HG02981 (cell line): ENCODE results near the gene SMIM11.
A peak's percentile ranks its signal among the peaks of the same experiment; 100 is the strongest.

Experiments
- ATAC-seq: cut with Tn5 transposase; IDR thresholded peaks from one replicate; pipeline ENCODE4 v1.9.1; 2021; ENCODE audit warnings: mild to moderate bottlenecking, moderate library complexity; ENCODE audit not compliant: unreplicated experiment

Gene SMIM11

DNA sequence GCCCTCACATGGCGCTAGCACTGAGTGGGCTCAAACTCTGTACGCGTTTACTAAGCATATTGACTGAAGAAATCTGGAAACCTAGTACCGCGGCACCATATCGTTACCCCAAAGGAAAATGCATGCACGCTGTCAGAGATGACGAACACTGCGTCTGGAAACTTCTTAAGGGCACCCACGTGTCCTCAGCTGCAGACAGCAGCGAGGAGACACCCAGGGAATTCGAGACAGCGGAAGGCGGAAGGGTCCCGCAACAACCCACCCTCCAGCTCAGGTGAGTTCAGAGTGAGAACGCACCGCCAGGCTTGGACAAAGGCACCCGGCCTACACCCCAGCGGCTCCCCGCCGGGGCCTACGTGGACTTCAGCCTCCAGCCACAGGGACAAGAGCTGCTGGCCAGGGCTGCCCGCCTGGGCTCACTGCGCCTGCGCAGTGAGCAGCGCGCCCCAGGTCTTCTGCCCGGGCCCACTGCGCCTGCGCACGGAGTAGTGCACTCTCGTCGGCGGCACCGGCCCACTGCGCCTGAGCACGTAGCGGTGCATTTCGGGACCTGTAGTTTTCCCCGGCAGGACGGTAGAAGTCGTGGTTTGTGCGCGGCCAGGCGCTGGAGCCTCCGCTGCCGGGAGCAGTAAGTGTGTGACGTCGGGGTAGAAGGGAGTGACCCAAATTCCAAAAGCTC is at the start of gene SMIM11:
TSS of gene SMIM11 (plus strand) at position 568 of the 679 bp plus-strand sequence. CDS start 3,998 bp downstream, outside the sequence.
- ATAC-seq = peak; percentile 90

GRCh38 chr21:34330055-34330454 is 45.3 kb upstream of the SMIM11 start:
- no peak for ATAC-seq

- ATAC-seq = no peak
These were observed 43.6 kb upstream of the SMIM11 start for GRCh38 chr21:34331726-34332125.

- ATAC-seq = no peak
These were observed 43.0 kb upstream of the SMIM11 start for GRCh38 chr21:34332347-34332746.

GRCh38 chr21:34333121-34333739 is 42.1 kb upstream of the SMIM11 start:
- no peak for ATAC-seq

GRCh38 chr21:34335316-34335715 is 40.0 kb upstream of the SMIM11 start:
- no peak for ATAC-seq

DNA sequence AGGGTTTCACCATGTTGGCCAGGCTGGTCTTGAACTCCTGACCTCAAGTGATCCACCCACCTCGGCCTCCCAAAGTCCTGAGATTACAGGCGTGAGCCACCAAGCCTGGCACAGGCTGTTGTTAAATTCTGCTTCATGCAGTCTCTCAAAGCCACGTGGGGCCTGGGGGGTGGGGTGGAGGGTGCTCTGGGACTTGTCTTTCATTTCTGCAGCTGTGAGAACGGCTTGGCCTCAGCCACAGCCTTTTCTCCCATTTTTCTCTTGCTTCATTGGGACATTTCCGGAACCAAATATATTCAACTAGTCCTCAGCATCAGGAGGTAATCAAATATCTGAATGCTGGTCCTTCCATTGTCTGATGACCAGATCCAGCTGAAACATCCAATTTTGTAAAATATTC is 39.1 kb upstream of the SMIM11 start:
- ATAC-seq = no peak

DNA sequence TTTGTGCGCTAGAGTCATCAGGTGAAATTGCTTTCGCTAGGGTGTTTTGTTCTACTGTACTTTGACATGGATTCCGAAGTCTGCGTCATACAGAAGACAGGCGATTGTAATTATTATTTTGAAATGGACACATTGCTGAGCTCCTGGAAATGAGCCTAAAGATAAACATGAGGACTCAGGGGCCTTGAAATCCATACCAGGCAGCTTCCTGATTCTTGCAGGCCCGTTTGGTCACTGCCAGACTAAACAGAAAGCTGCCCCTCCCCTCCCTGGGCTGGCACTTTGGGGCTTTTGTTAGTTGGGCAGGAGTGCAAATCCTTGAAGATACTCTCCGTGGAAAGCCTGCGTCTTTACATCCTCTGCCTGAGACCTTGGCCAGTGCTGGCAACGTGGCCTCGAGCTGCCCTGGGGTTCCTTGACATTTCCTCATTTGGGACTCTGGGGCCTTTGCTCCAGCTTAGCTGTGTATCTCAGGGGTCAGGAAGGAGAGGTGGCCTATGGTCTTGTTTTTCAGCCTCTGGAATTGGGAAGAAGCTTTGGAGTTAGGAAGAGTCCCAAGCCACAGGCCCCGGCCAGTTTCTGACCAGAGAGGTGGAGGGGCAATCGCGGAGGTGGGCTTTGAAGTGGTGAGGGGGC is 38.4 kb upstream of the SMIM11 start:
- no peak for ATAC-seq

GRCh38 chr21:34337741-34338140 is 37.6 kb upstream of the SMIM11 start:
- no peak for ATAC-seq

DNA sequence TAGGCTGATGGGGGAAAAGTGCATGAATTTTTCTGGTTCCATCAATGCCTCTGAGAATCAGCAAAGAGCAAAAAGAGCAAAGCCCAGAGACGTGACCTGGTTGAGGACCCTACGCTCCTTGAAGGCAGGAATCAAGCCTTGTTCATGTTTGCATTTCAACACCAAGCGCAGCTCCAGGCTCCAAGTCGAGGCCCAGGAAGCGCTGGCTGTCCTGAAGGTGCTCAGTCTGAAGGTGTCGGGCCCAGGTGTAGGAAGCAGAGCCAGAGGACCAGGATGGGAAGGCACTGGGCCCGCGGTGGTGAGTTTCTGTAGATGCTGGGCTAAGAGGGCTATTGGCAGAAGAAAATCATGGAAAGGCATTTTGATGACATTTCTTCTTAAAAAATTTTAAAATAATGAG is 37.1 kb upstream of the SMIM11 start:
- ATAC-seq = no peak

DNA sequence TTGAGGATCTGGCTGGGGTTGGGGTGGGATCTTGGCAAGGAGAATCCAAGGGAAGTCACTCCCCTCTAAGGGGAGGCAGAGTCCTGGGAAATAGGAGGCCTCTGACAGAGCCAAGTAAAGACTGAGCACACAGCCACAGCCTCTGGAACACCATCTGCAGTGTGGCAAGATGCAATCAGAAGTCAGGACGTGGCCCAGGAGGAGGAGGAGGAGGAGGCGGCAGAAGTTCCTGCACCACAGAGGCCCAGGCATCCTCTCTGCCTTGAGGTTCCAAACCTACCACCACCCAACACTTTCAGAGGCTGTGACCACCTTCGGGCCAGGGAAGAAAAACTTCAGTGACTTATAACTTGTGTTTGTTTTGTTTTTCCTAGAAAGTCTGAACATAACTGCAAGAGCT is 35.2 kb upstream of the SMIM11 start:
- ATAC-seq = no peak

DNA sequence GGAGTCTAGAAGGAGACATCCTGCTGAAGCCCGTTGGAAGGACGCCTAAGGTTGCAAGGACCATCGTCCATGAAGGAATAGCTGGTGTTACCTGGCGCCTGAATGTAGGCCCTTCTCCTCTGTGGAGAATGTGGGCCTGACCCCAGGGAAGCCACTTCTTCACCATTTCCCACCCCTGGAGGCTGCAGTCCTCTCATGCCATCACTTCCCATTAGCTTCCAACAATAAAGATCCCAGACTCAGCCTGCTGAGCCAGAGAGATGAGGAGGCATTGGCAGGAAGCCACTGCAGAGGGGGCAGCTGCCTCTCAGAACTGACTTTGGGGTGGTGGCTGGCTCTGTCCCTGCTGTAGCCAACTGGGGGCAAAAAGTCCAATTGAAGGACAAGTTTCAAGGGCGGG is 32.8 kb upstream of the SMIM11 start:
- no peak for ATAC-seq

DNA sequence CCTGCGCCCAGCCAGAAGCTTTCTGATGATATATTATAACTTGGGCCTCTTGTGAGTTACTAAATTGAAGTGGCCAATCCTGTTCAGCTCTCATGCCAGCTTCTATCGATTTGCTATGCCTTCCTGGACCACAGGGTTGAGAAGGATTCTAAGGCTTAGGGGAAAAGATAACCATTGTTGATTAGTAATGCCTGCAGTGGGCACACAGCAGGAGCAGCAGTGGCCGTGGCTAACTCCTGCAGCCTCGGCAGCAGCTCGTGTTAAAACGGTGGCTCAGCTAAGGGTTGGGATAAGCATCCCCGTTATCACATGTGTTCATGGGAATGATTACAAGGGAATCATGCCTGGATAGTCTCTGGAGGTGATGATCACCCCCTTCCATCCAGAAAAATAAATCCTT is 32.0 kb upstream of the SMIM11 start:
- no peak for ATAC-seq

DNA sequence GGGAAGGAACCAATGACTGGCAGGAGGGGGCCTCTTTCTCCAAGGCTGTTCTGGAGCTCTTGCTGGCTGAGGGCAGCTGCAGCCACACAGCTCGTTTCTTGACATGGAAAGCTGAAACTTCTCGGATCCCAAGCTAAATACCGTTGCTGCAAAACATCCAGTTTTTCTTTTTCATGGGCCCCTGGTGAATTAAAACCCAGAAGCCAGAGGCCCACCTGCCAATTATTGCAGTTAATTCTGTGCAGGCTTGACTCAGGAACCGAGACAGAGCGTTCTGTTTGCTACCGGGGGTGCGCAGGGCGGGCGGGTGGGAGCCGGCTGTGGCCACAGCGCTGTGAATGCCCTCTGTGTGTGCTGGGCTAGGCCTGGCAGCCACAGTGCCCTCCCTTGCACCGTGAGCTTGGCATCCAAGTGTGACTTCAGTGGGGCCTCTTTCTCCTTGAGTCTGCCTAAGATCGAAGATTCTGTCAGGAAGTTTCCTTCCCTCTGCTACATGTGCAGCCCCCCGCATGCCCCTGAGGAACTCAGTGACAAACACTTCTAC is 31.4 kb upstream of the SMIM11 start:
- ATAC-seq = no peak

DNA sequence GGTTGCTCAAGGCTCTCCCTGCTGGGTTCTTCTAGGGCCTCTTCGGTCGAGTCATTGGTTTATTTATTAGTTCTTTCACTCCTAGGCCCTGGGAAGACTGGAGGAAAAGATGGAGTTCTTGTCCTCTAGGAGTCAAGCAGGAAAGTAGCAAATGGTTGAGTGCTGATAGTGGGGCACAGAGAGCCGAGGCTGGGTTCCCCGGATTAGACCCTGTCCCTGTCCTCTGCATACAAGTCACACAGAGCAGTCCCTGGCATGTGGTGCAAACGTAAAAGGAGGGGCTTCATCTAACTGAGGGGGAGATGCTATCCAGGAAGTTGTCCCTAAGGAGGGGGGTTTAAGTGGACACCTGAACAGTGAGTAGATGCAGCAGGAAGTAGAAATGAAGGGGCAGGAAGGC is 30.7 kb upstream of the SMIM11 start:
- ATAC-seq = no peak

DNA sequence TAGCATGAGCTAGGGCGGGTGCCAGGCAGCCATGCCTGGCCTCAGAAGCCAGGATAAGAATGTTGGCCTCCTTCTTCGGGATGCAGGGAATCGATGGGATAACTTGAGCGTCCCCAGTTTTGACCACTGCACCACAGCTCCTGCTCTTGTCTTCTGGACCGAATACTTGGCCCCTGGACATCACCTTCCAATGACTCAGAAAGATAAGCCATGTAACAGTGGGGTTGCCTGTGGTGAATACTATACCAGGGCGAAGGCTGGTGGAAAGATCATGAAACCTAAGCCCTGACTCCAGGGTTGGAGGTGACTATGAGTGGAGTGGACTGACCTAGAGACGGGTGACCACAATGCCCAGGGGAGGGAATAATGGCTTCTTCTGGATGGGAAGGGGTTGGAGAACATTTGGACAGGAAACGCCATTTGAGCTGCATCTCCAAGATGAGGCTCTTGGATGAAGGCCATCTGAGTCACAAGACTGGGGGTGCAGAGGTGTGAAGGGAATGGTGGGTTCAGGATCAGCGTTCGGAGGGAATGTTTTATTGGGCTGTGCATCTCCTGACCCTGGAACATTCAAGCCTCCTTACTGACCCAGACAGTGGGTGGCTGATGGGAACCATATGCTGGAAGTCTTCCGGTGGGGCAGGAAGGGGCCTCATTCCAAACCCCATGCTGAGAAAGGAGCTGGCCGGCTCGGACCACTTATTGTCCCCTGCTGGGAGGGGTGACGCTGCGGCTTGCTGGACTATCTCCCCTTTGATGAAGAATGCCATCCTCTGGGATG is 30.0 kb upstream of the SMIM11 start:
- no peak for ATAC-seq

DNA sequence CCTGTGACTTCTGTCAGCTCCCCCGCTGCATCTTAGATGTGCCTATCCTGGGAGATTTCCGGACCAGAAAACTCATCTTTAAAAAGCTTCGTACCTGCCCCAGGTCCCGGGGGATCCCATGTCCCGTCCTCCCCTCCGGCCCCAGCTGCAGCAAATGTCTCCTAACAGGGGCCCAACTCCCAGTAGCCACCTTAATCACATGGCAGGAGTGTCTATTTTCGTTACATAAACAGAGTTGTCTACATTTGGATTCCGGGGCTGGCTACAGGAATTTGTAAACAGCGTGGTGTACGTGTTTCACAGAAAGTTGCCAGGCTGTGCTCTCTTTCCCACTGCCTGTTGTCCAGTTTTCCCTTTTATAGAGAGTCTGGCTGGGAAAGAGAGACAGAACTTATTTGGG is 29.4 kb upstream of the SMIM11 start:
- no peak for ATAC-seq

- ATAC-seq = no peak
These were observed 26.3 kb upstream of the SMIM11 start for GRCh38 chr21:34348890-34349519.

GRCh38 chr21:34351786-34352241 is 23.5 kb upstream of the SMIM11 start:
- ATAC-seq = no peak

- ATAC-seq = no peak
These were observed 22.8 kb upstream of the SMIM11 start for GRCh38 chr21:34352556-34352955.

DNA sequence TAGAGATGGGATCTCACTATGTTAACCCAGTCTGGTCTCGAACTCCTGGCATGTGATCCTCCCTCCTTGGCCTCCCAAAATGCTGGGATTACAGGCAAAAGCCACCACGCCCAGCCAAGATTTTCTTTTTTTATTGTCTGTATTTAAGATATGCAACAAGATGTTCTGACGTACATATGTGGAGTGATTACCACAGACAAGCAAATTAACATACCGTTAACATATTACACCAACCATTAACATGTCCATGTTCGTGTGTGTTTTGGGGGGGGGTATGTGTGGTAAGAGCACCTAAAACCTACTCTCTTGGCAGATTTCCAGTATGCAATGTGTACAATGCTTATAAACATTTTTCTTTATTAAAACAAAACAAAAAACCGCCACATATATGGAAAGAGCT is 22.1 kb upstream of the SMIM11 start:
- no peak for ATAC-seq
